Cardiac fibroblast (primary cell): ENCODE data around the gene ALG1.

Experiments
- DNase-seq, 2 donors: peaks; one replicate each; pipeline versions ENCODE4 v3.0.0 to v3.0.0-alpha.2; 2010; ENCODE audit warnings: low read depth in 2 of 2
- H3K4me3 ChIP-seq, 2 donors: replicated peaks in 1 of 2; 1 replicate in 1 of 2; 2 replicates in 1 of 2; pipeline ENCODE4 v1.5.1; 2011; ENCODE audit warnings: low read depth in 2 of 2, low read length in 2 of 2, mild to moderate bottlenecking in 2 of 2, moderate library complexity in 1 of 2
- CTCF ChIP-seq: IDR thresholded peaks from one replicate; pipeline ENCODE4 v1.5.1; 2011; ENCODE audit warnings: low read depth, mild to moderate bottlenecking, low read length, inconsistent platforms

The ALG1 gene

GRCh38 chr16:5065813-5066212, 5.8 kb upstream of the ALG1 start, which contains the start of gene C16orf89:
C16orf89 (minus strand) TSS chr16:5065956; CDS start chr16:5065908, 48 bp downstream.
- H3K4me3 ChIP-seq, result no peak within 1 kb of the TSS
- no peak for DNase-seq
- no peak for TF ChIP-seq CTCF

- no peak for DNase-seq
Measured at GRCh38 chr16:5066511-5066910, 5.1 kb upstream of the ALG1 start.

GRCh38 chr16:5069048-5069447, 2.6 kb upstream of the ALG1 start:
- no peak for TF ChIP-seq CTCF
- no peak overlapping the region for H3K4me3 ChIP-seq
- no peak for DNase-seq

More at GRCh38 chr16:5066511-5066910, 5.1 kb upstream of the ALG1 start:
- H3K4me3 ChIP-seq, result no peak overlapping the region
- TF ChIP-seq CTCF, result no peak

DNA sequence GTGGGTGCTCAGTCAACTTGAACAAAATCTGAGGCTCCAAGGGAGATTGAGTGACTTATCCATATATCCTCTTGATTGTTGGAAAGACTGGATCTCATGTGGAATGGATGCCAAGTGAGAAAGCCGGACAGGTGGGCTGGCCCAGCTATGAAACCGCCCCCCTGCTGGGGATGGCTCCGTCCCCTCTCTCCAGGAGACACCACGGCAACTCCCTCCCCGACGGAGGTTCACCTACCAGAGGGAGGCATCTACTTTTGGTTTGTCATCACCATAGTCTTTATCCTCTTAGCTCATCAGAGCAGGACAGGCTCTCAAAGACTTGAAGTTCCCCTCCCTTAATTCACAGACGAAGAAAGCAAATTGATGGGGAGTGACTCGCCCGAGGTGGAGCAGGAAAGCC, 1.8 kb upstream of the ALG1 start:
- no peak for TF ChIP-seq CTCF
- no peak for DNase-seq
- no peak overlapping the region for H3K4me3 ChIP-seq

DNA sequence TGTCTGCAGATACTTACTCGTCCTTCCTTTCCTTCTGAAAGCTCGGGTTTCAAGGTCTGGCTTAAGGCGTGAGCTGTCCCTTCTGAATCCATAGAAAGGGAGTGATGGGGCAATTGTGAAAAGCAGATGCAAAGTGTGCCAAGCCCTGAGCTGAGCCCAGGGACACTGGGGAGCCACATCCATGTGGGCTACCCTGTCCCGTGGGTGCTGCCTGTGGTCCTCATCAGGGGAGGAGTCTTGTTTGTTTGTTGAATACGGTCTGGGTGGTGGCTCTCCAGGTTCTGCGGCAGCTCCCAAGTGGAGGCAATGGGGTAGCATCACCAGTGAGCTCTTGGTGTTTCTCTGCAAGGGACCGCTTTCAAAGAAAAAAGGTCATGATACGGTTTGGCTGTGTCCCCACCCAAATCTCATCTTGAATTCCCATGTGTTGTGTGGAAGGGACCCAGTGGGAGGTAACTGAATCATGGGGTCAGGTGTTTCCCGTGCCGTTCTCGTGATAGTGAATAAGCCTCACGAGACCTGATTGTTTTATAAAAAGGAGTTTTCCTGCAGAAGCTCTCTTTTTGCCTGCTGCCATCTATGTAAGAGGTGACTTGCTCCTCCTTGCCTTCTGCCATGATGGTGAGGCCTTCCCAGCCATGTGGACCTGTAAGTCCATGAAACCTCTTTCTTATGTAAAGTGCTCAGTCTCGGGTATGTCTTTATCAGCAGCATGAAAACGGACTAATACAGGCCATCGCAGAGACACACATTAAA, 1.0 kb upstream of the ALG1 start:
- no peak overlapping the region for H3K4me3 ChIP-seq
- no peak for DNase-seq
- TF ChIP-seq CTCF, result no peak

- TF ChIP-seq CTCF, result no peak
- DNase-seq, result no peak
- peak overlapping the region in 1 of 2 donors; percentile 79 for H3K4me3 ChIP-seq
Measured at GRCh38 chr16:5071341-5071680, 332 bp upstream of the ALG1 start.
